ENCODE measurements around the gene CAMK2B. TPM values are rescaled to one million over a fixed set of nuclear protein-coding genes. Genes with fewer than 3 reads are reported as not detected.

The CAMK2B gene
- polyA plus RNA-seq, 3 donors = 1.6 to 2.7 (median 1.7) TPM

GRCh38 chr7:44310221-44310848 is 15.1 kb downstream of the CAMK2B start:
- DNase-seq (ENCODE audit: low read depth in 3 of 3, low spot score in 2 of 3) = no peak

GRCh38 chr7:44309271-44310091 is 15.9 kb downstream of the CAMK2B start:
- no peak for DNase-seq (ENCODE audit: low read depth in 3 of 3, low spot score in 2 of 3)

- no peak for DNase-seq (ENCODE audit: low read depth in 3 of 3, low spot score in 2 of 3)
Measured at GRCh38 chr7:44308596-44309270, 16.7 kb downstream of the CAMK2B start.

GRCh38 chr7:44307905-44308595 is 17.3 kb downstream of the CAMK2B start:
- no peak for DNase-seq (ENCODE audit: low read depth in 3 of 3, low spot score in 2 of 3)

- DNase-seq (ENCODE audit: low read depth in 3 of 3, low spot score in 2 of 3) = no peak
Measured at GRCh38 chr7:44307301-44307900, 18.0 kb downstream of the CAMK2B start.

- DNase-seq (ENCODE audit: low read depth in 3 of 3, low spot score in 2 of 3) = no peak
Measured at GRCh38 chr7:44306606-44307005, 18.8 kb downstream of the CAMK2B start.

- DNase-seq (ENCODE audit: low read depth in 3 of 3, low spot score in 2 of 3) = no peak
Measured at GRCh38 chr7:44305564-44306507, 19.6 kb downstream of the CAMK2B start.

- no peak for DNase-seq (ENCODE audit: low read depth in 3 of 3, low spot score in 2 of 3)
Measured at GRCh38 chr7:44294325-44295069, 30.9 kb downstream of the CAMK2B start.

GRCh38 chr7:44293561-44294324 is 31.7 kb downstream of the CAMK2B start:
- no peak for DNase-seq (ENCODE audit: low read depth in 3 of 3, low spot score in 2 of 3)

- DNase-seq (ENCODE audit: low read depth in 3 of 3, low spot score in 2 of 3) = no peak
Measured at GRCh38 chr7:44292876-44293560, 32.4 kb downstream of the CAMK2B start.

- DNase-seq (ENCODE audit: low read depth in 3 of 3, low spot score in 2 of 3) = no peak
Measured at GRCh38 chr7:44292420-44292817, 33.0 kb downstream of the CAMK2B start.

- DNase-seq (ENCODE audit: low read depth in 3 of 3, low spot score in 2 of 3) = no peak
Measured at GRCh38 chr7:44291733-44292419, 33.5 kb downstream of the CAMK2B start.

- DNase-seq (ENCODE audit: low read depth in 3 of 3, low spot score in 2 of 3) = no peak
Measured at GRCh38 chr7:44291066-44291732, 34.2 kb downstream of the CAMK2B start.

- no peak for DNase-seq (ENCODE audit: low read depth in 3 of 3, low spot score in 2 of 3)
Measured at GRCh38 chr7:44290252-44290620, 35.2 kb downstream of the CAMK2B start.

- DNase-seq (ENCODE audit: low read depth in 3 of 3, low spot score in 2 of 3) = no peak
Measured at GRCh38 chr7:44289341-44290251, 35.8 kb downstream of the CAMK2B start.

All from right renal cortex interstitium (tissue), 3 donors.